ENCODE measurements around the gene ADARB1. TPM values are rescaled to one million over a fixed set of nuclear protein-coding genes. Genes with fewer than 3 reads are reported as not detected.

ADARB1 gene
- total RNA-seq, 1 donor from 2014 or later = 17.0 TPM

DNA sequence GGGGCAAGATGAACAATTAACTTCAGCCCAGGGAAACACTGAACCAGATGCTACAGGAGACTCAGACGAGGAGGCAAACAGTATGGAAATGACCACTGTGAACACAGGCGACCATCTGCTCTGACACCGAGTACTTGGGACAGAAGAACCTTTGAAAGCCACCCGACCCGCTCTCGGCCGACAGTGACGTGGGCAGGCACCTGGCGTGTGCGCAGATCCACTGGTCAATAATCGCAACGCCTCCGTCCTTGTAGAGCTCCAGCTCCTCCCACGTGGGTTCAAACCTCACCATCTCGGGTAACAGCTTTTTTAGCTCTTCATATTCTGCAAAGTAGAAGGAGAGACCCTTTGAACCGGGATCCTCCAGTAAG, 193.0 kb downstream of the ADARB1 start:
- DNase-seq = no peak

DNA sequence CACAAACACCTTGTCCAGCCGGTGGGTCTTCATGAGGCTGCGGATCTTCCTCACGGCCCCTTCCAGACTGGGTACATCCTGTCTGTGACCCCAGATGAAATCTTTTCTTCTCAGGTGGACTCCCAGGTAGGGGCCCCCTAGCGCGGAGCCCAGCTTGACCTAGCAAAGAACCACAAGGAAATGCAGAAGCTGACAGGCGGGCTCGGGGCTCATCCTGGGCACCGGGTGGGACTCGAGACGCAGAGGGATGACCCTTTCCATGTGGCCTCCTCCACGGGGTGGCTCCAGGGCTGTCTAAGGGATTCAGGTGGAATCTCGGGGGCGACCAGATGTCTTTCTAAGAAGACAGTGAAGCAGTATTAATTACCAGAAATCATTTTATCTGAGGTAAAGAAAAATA, 195.5 kb downstream of the ADARB1 start:
- no peak for DNase-seq

DNA sequence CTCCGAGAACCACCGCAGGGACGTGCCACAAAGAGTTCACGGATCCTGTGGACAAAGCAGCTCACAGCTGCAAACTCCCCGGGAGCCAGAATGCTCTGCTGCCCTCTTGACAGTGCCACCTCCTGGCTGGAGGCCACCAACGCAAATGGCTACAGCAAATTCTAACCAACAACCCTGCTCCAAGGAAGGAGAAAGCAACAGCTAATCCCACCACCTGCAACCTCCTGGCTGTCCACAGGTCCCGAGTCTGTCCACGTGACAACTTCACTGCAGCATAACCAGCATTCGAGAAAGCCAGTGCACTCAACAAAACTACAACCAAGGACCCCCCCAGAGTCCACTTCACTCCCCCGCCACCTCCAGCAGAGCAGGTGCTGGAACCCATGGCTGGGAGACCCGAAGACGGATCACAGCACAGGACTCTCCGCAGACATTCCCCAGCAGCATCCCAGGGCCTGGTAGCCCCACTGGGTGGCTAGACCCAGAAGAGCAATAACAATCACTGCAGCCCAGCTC, 196.0 kb downstream of the ADARB1 start:
- DNase-seq = no peak

Other genes with a start within 250 kb of the ADARB1 start
- gene PTTG1IP, start 200.9 kb upstream of the ADARB1 start, total RNA-seq = 82.4 TPM
- 9.2 TPM for gene ITGB2, start 153.7 kb upstream of the ADARB1 start, total RNA-seq
- gene SLX9, start 134.6 kb upstream of the ADARB1 start, total RNA-seq = 6.1 TPM
- 9.8 TPM for gene POFUT2, start 213.3 kb downstream of the ADARB1 start, total RNA-seq